Measurements from ENCODE around the gene TRDN.

DNA sequence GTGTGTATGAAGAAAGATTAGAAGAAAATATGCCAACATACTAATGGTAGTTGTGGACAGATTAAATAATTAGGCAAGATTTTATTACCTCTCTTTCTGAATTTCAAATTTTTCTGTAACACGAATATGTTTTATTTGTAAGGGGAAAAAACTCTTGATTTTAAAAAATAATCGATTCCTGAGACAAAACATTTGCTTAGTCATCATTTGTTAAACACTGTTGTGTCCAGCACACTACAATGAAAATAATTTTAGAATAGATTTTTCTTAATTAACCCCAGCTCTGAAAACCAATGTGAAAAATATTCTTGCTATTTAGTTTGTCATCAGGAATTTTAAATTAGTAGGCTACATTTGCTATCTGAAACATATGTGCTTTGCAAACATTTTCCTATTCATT is 253.0 kb downstream of the TRDN start:
- TF ChIP-seq, protein P1, sequence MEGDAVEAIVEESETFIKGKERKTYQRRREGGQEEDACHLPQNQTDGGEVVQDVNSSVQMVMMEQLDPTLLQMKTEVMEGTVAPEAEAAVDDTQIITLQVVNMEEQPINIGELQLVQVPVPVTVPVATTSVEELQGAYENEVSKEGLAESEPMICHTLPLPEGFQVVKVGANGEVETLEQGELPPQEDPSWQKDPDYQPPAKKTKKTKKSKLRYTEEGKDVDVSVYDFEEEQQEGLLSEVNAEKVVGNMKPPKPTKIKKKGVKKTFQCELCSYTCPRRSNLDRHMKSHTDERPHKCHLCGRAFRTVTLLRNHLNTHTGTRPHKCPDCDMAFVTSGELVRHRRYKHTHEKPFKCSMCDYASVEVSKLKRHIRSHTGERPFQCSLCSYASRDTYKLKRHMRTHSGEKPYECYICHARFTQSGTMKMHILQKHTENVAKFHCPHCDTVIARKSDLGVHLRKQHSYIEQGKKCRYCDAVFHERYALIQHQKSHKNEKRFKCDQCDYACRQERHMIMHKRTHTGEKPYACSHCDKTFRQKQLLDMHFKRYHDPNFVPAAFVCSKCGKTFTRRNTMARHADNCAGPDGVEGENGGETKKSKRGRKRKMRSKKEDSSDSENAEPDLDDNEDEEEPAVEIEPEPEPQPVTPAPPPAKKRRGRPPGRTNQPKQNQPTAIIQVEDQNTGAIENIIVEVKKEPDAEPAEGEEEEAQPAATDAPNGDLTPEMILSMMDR (IDR thresholded peaks at IDR 0.05) = no peak
- TF ChIP-seq POLR2A (IDR thresholded peaks at IDR 0.05) = no peak
